ENCODE data around the gene RPL10.

DNA sequence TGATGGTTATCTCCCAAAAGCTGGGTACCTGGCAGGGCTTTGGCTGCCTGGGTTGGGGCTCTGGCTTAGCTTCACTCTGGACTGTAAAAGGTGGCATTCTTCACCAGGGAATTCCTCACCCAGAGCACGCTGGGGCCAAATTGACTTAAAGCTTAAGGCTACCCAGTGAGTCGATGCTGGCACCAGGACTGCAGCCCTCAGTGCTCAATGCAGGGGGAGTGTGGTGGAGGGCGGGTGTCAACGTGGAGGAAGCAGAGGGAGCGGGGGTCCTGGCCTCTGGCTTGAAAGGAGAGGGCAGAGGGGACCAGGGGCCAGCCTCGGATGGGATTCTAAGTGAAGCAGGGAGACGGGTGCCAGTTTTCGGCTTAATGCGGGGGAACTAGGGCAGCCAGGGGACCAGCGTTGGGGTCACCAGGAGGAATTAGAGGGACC lies 45.3 kb downstream of the RPL10 start:
- TF ChIP-seq, protein P1, sequence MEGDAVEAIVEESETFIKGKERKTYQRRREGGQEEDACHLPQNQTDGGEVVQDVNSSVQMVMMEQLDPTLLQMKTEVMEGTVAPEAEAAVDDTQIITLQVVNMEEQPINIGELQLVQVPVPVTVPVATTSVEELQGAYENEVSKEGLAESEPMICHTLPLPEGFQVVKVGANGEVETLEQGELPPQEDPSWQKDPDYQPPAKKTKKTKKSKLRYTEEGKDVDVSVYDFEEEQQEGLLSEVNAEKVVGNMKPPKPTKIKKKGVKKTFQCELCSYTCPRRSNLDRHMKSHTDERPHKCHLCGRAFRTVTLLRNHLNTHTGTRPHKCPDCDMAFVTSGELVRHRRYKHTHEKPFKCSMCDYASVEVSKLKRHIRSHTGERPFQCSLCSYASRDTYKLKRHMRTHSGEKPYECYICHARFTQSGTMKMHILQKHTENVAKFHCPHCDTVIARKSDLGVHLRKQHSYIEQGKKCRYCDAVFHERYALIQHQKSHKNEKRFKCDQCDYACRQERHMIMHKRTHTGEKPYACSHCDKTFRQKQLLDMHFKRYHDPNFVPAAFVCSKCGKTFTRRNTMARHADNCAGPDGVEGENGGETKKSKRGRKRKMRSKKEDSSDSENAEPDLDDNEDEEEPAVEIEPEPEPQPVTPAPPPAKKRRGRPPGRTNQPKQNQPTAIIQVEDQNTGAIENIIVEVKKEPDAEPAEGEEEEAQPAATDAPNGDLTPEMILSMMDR (IDR thresholded peaks at IDR 0.05) = no peak
- TF ChIP-seq POLR2A (IDR thresholded peaks at IDR 0.05) = no peak

Data from right lobe of liver (tissue), 4 donors.